Measurements from ENCODE around the gene AFG3L2. TPM values are rescaled to one million over a fixed set of nuclear protein-coding genes. Genes with fewer than 3 reads are reported as not detected.

The AFG3L2 gene
- total RNA-seq, 1 experiment from 2014 or later = 66.7 TPM

GRCh38 chr18:12417687-12418086, 40.7 kb upstream of the AFG3L2 start (continued):
- TF ChIP-seq EGR1 (IDR thresholded peaks at IDR 0.05; ENCODE audit: low read depth) (no peak), YY1 (IDR thresholded peaks at IDR 0.05; ENCODE audit: extremely low read depth, insufficient replicate concordance, low read depth, low read length) (no peak), POLR2AphosphoS5 (IDR thresholded peaks at IDR 0.05; ENCODE audit: low read depth, low read length) (no peak), ATF3 (IDR thresholded peaks at IDR 0.05) (no peak)

- CTCF ChIA-PET = no interaction called here
- BruUV-seq (replicated peaks) = no TSS peak
- H3K9ac ChIP-seq (ENCODE audit: low read length) = no peak overlapping the region
- H3K36me3 ChIP-seq (ENCODE audit: control insufficient read depth in 1 of 2, insufficient read depth in 2 of 2, low read length in 2 of 2) = no peaks in the 10 kb centered on the region
- no peaks in the 10 kb centered on the region for H3K9me2 ChIP-seq (ENCODE audit: insufficient read depth)
- no peaks in the 10 kb centered on the region for H3K27me3 ChIP-seq (ENCODE audit: insufficient read depth, low read length)
- no peak overlapping the region for H3K4me3 ChIP-seq (replicated peaks in 1 of 2; ENCODE audit: low read depth in 1 of 2, low read length in 2 of 2)
- RAD21 ChIA-PET (ENCODE audit: low non-redundant PET in 1 of 2, low total read pairs in 2 of 2, uncharacterized antibody in 2 of 2, unreplicated experiment in 2 of 2) = no interaction called here
- no peak for ATAC-seq
- H4K20me1 ChIP-seq (ENCODE audit: insufficient read depth) = no peaks in the 10 kb centered on the region
- no peak for DNase-seq (ENCODE audit: low read depth, low spot score)
- POLR2A ChIA-PET = no interaction called here
- H2AFZ ChIP-seq (ENCODE audit: low read depth, low read length, poor library complexity, severe bottlenecking) = no peak overlapping the region
- H3K4me2 ChIP-seq (ENCODE audit: low read length) = no peak overlapping the region
- intact Hi-C loops (cut with micrococcal nuclease) = no loop called here
- peaks cover 4 to 9% of the 10 kb centered on the region in 2 experiments; a peak in 2 of 4 replicates for H3K4me1 ChIP-seq (ENCODE audit: control insufficient read depth in 1 of 2, insufficient read depth in 2 of 2, low read length in 2 of 2)
- no peaks in the 10 kb centered on the region for H3K9me3 ChIP-seq (ENCODE audit: control insufficient read depth in 1 of 2, insufficient read depth in 1 of 2, low read depth in 1 of 2, low read length in 2 of 2)
- H3K79me2 ChIP-seq (ENCODE audit: insufficient read depth, low read length) = peaks cover 23% of the 10 kb centered on the region
- no peak overlapping the region for H3K27ac ChIP-seq (ENCODE audit: low read depth, low read length)
- TF ChIP-seq ATF3 (IDR thresholded peaks at IDR 0.05) (no peak), ZFX (IDR thresholded peaks at IDR 0.05) (no peak), ELF1 (IDR thresholded peaks at IDR 0.05; ENCODE audit: borderline replicate concordance, low read depth) (no peak), CTCF (IDR thresholded peaks at IDR 0.05 in 2 of 3, conservative IDR thresholded peaks at IDR 0.05 in 1 of 3; ENCODE audit: borderline replicate concordance in 1 of 3, insufficient read depth in 1 of 3, low read depth in 2 of 3, low read length in 2 of 3) (no peak), CEBPB (IDR thresholded peaks at IDR 0.05; ENCODE audit: low read depth) (no peak), ZNF274 (IDR thresholded peaks at IDR 0.05; ENCODE audit: low read depth, low read length) (no peak), POLR2AphosphoS5 (IDR thresholded peaks at IDR 0.05; ENCODE audit: low read depth, low read length) (no peak), EZH2phosphoT487 (IDR thresholded peaks at IDR 0.05; ENCODE audit: borderline replicate concordance) (no peak)
Observed at GRCh38 chr18:12416098-12416729, 39.2 kb upstream of the AFG3L2 start.

Data from HCT116 (cell line).